ENCODE data around the gene BMPR1B. TPM values are rescaled to one million over a fixed set of nuclear protein-coding genes. Genes with fewer than 3 reads are reported as not detected.

Gene BMPR1B
- total and polyA plus RNA-seq, 2 of the 8 experiments (the other 6 are each of a cell fraction or from before 2014, with no cell fraction given), result 0.14 to 1.1 TPM

DNA sequence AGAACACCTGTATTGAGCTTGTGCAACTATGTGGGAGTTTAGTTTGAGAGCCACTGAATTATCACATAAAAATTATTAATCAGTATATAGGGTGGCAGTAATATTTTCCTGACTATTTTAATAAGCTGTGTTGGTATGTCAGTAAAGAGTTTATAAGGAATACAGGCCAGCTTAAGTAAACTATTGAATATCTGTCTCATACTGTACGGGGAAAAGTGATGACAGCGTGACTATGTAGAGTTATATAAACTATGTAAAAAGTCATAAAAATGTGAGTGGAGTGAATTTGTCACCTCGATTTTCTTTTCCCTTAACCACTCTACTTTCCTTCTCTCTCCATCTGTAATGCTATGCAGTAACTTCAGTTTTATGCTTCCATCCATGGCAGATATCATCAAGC is 250.2 kb downstream of the BMPR1B start:
- Histone ChIP-seq H3K9me3 (ENCODE audit: insufficient read depth in 2 of 2, low read depth in 1 of 2, low read length in 1 of 2) (no peaks in the 10 kb centered on the region), H3K9ac (replicated peaks in 1 of 4; ENCODE audit: extremely low read depth in 1 of 4, low read depth in 3 of 4, low read length in 3 of 4) (no peak overlapping the region), H2BK5ac (ENCODE audit: low read depth, low read length) (no peak overlapping the region), H3K27ac (ENCODE audit: low read depth, low read length) (no peak overlapping the region), H3K56ac (replicated peaks; ENCODE audit: insufficient read length, low read depth, low read length) (no peak overlapping the region), H3K14ac (ENCODE audit: insufficient read length) (no peak overlapping the region), H2AK5ac (ENCODE audit: low read depth, low read length) (no peak overlapping the region), H2BK12ac (ENCODE audit: low read depth, low read length) (no peak overlapping the region), H3K23ac (ENCODE audit: insufficient read length) (no peak overlapping the region), H3K36me3 (ENCODE audit: control insufficient read depth in 2 of 4, insufficient read depth in 4 of 4, low read length in 3 of 4) (no peaks in the 10 kb centered on the region), H4K5ac (ENCODE audit: insufficient read length, low read depth, low read length) (no peak overlapping the region), H3K79me2 (ENCODE audit: control insufficient read depth in 1 of 2, insufficient read depth in 2 of 2, low read length in 2 of 2) (no peaks in the 10 kb centered on the region), H3K79me1 (ENCODE audit: low read depth, low read length) (no peaks in the 10 kb centered on the region), H2BK120ac (replicated peaks; ENCODE audit: low read depth, low read length) (no peak overlapping the region), H3K4ac (replicated peaks; ENCODE audit: insufficient read length, low read depth, low read length) (no peak overlapping the region), H4K20me1 (replicated peaks in 1 of 2; ENCODE audit: control insufficient read depth in 1 of 2, insufficient read depth in 2 of 2, low read length in 2 of 2) (no peaks in the 10 kb centered on the region), H4K91ac (replicated peaks; ENCODE audit: insufficient read length, low read length) (no peak overlapping the region), H3K4me1 (replicated peaks in 1 of 4; ENCODE audit: control insufficient read depth in 3 of 4, insufficient read depth in 4 of 4, low read length in 3 of 4) (no peaks in the 10 kb centered on the region), H4K8ac (ENCODE audit: extremely low read depth, insufficient read depth, low read length) (no peak overlapping the region), H2BK15ac (ENCODE audit: low read length) (no peak overlapping the region), H2BK20ac (ENCODE audit: low read length) (no peak overlapping the region), H3K23me2 (ENCODE audit: low read depth, low read length) (no peaks in the 10 kb centered on the region), H3K27me3 (replicated peaks in 1 of 4; ENCODE audit: control insufficient read depth in 3 of 4, extremely low read depth in 1 of 4, insufficient read depth in 3 of 4, low read length in 3 of 4) (no peaks in the 10 kb centered on the region), H2AFZ (ENCODE audit: low read length) (no peak overlapping the region), H3K4me2 (ENCODE audit: insufficient read depth in 1 of 2, low read depth in 2 of 2, low read length in 2 of 2) (no peak overlapping the region), H3K4me3 (ENCODE audit: extremely low read depth in 1 of 4, insufficient read depth in 2 of 4, low read depth in 3 of 4, low read length in 4 of 4) (no peak overlapping the region), H3K18ac (ENCODE audit: extremely low read depth, low read length) (no peak overlapping the region)
- DNase-seq (ENCODE audit: low read depth in 1 of 2, low spot score in 2 of 2) (no peak), FAIRE-seq (no peak)
- ChIA-PET POLR2A (ENCODE audit: partially characterized antibody) (no interaction called here), CTCF (ENCODE audit: partially characterized antibody) (interaction anchor here (0.7 to 1.2 kb wide), 3 partner anchors 87 to 601 kb away, joined by 3 read pairs; no protein-coding TSS in a partner anchor)
- WGBS, 2 experiments (ENCODE audit: extremely low coverage in 1 of 2, insufficient coverage in 1 of 2, insufficient read length in 1 of 2, insufficient replicate concordance in 2 of 2, low coverage in 1 of 2, low lambda C conversion rate in 2 of 2, missing lambda C conversion rate in 1 of 2), result 79% methylated on average over 3 of the region's 3 CpGs; no CpG with 5 or more reads in 1 of the 2 experiments
- TF ChIP-seq CEBPB (IDR thresholded peaks at IDR 0.05; ENCODE audit: low read depth, low read length) (no peak), SIN3A (conservative IDR thresholded peaks at IDR 0.05 in 1 of 2, IDR thresholded peaks at IDR 0.05 in 1 of 2; ENCODE audit: low read depth in 1 of 2, low read length in 2 of 2) (no peak), CHD1 (IDR thresholded peaks at IDR 0.05; ENCODE audit: low read depth, low read length) (no peak), POU5F1 (IDR thresholded peaks at IDR 0.05; ENCODE audit: low read depth, low read length) (no peak), RFX5 (IDR thresholded peaks at IDR 0.05; ENCODE audit: borderline replicate concordance, low read depth, low read length) (no peak)
- TF ChIP-seq, protein P1, sequence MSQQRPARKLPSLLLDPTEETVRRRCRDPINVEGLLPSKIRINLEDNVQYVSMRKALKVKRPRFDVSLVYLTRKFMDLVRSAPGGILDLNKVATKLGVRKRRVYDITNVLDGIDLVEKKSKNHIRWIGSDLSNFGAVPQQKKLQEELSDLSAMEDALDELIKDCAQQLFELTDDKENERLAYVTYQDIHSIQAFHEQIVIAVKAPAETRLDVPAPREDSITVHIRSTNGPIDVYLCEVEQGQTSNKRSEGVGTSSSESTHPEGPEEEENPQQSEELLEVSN (IDR thresholded peaks at IDR 0.05), result no peak

All from H1 (cell line).